Endothelial cell of umbilical vein (primary cell): Measurements from ENCODE around the gene KRT10. TPM values are rescaled to one million over a fixed set of nuclear protein-coding genes. Genes with fewer than 3 reads are reported as not detected.
"Not testable (repeated sequence)": the region's sequence is repeated elsewhere in the genome, so short reads cannot be mapped to it uniquely, and the experiment has no call there.

Experiments used
- BruUV-seq: library from RNA; stranded (reverse); fragments of 400-500 nt; replicated peaks from 2 replicates; lab custom pipeline; 2021; lab: Mats Ljungman, UMichigan
- CTCF ChIA-PET: fragments of 300-600, 350-600 bp; sonication (Branson Sonifier 250); formaldehyde crosslinking; loops from one replicate; lab custom pipeline; 2021; ENCODE audit warnings: antibody characterized with exemption, inconsistent platforms; lab: Charles Lee
- POLR2A ChIA-PET: fragments of 300-600, 350-600 bp; sonication (Branson Sonifier 250); formaldehyde crosslinking; loops from one replicate; lab custom pipeline; 2021; ENCODE audit warnings: antibody characterized with exemption, inconsistent platforms; lab: Charles Lee
- DNase-seq: peaks from one replicate; pipeline ENCODE4 v3.0.0-alpha.2; 2011; ENCODE audit warnings: low read depth, low spot score
- FAIRE-seq: peaks from 2 replicates; lab custom pipeline; 2011; peaks lifted over from hg19 to GRCh38; lab: Jason Lieb, UNC
- H2AFZ ChIP-seq: 2 replicates; pipeline ENCODE4 v1.6.0; 2012; ENCODE audit warnings: low read depth, low read length, control low read depth, inconsistent platforms
- H3K27ac ChIP-seq: 2 replicates; pipeline ENCODE4 v1.5.1; 2011; ENCODE audit warnings: low read depth, mild to moderate bottlenecking, control low read depth, low read length, moderate library complexity; ENCODE audit not compliant: insufficient read depth
- H3K27me3 ChIP-seq, 2 experiments: 2 replicates each; pipeline versions ENCODE4 v1.6.0 to v1.6.1; 2011; ENCODE audit warnings: low read length in 2 of 2, mixed read lengths in 1 of 2; ENCODE audit not compliant: control insufficient read depth in 2 of 2, insufficient read depth in 2 of 2
- H3K36me3 ChIP-seq, 2 experiments: 2 replicates in 1 of 2; 3 replicates in 1 of 2; pipeline ENCODE4 v1.5.1; 2011; ENCODE audit warnings: low read length in 2 of 2, mild to moderate bottlenecking in 1 of 2, moderate library complexity in 1 of 2; ENCODE audit not compliant: control insufficient read depth in 2 of 2, insufficient read depth in 2 of 2; ENCODE audit errors: extremely low read depth in 1 of 2
- H3K4me1 ChIP-seq: 3 replicates; pipeline ENCODE4 v1.5.1; 2011; ENCODE audit warnings: mild to moderate bottlenecking, low read length; ENCODE audit not compliant: control insufficient read depth, insufficient read depth; ENCODE audit errors: extremely low read depth
- H3K4me2 ChIP-seq: 2 replicates; pipeline ENCODE4 v1.6.1; 2011; ENCODE audit warnings: low read length, control low read depth, mixed read lengths; ENCODE audit not compliant: insufficient read depth
- H3K4me3 ChIP-seq, 3 experiments: fragments of 200-600 bp in 1 of 3; sonication (generic), shearing (Covaris generic) in 1 of 3; replicated peaks in 1 of 3; 2 replicates each; pipeline ENCODE4 v1.5.1; 2011 to 2016; ENCODE audit warnings: control low read depth in 3 of 3, low read length in 3 of 3, mild to moderate bottlenecking in 2 of 3, inconsistent platforms in 1 of 3, low read depth in 1 of 3, moderate library complexity in 1 of 3; ENCODE audit not compliant: insufficient read depth in 1 of 3
- H3K79me2 ChIP-seq: 2 replicates; pipeline ENCODE4 v1.6.0; 2012; ENCODE audit warnings: low read length, inconsistent platforms; ENCODE audit not compliant: control insufficient read depth, insufficient read depth
- H3K9ac ChIP-seq: replicated peaks from 2 replicates; pipeline ENCODE3; 2011; ENCODE audit warnings: low read length, control low read depth; ENCODE audit not compliant: insufficient read depth; ENCODE audit errors: extremely low read depth
- H3K9me1 ChIP-seq: replicated peaks from 3 replicates; pipeline ENCODE4 v1.6.0; 2011; ENCODE audit warnings: mild to moderate bottlenecking, low read length; ENCODE audit not compliant: control insufficient read depth, insufficient read depth; ENCODE audit errors: extremely low read depth
- H3K9me3 ChIP-seq: replicated peaks from 2 replicates; pipeline ENCODE4 v1.5.1; 2012; ENCODE audit warnings: low read length, inconsistent platforms; ENCODE audit not compliant: control insufficient read depth, insufficient read depth
- H4K20me1 ChIP-seq: replicated peaks from 2 replicates; pipeline ENCODE3; 2011; ENCODE audit warnings: mild to moderate bottlenecking, low read length; ENCODE audit not compliant: control insufficient read depth, insufficient read depth; ENCODE audit errors: extremely low read depth
- CTCF ChIP-seq, 2 donors: IDR thresholded peaks; 1 replicate in 1 of 2; 2 replicates in 1 of 2; pipeline ENCODE4 v1.5.1; 2011; ENCODE audit warnings: low read length in 2 of 2, mild to moderate bottlenecking in 2 of 2, moderate library complexity in 2 of 2, control low read depth in 1 of 2, inconsistent platforms in 1 of 2, low read depth in 1 of 2; ENCODE audit not compliant: insufficient read depth in 1 of 2; ENCODE audit errors: extremely low read depth in 1 of 2
- EZH2 ChIP-seq: IDR thresholded peaks from 2 replicates; pipeline ENCODE4 v1.6.1; 2012; ENCODE audit warnings: borderline replicate concordance, low read depth, mild to moderate bottlenecking, moderate library complexity, low read length, inconsistent platforms; ENCODE audit not compliant: severe bottlenecking
- FOS ChIP-seq: IDR thresholded peaks from 2 replicates; pipeline ENCODE4 v1.6.1; 2011; ENCODE audit warnings: mild to moderate bottlenecking, low read length, moderate library complexity, borderline replicate concordance; ENCODE audit not compliant: insufficient read depth
- GATA2 ChIP-seq: IDR thresholded peaks from 2 replicates; pipeline ENCODE4 v1.7.0; 2011; ENCODE audit warnings: low read depth, mild to moderate bottlenecking, moderate library complexity, mixed read lengths, low read length; ENCODE audit not compliant: insufficient read length, insufficient read depth
- JUN ChIP-seq: IDR thresholded peaks from 2 replicates; pipeline ENCODE4 v1.6.1; 2011; ENCODE audit warnings: borderline replicate concordance, low read depth; ENCODE audit not compliant: insufficient read length, insufficient read depth
- MAX ChIP-seq: IDR thresholded peaks from 2 replicates; pipeline ENCODE4 v1.6.1; 2011; ENCODE audit not compliant: insufficient read depth, insufficient read length
- MYC ChIP-seq: IDR thresholded peaks from one replicate; pipeline ENCODE4 v1.6.1; 2011; ENCODE audit warnings: mild to moderate bottlenecking, low read depth, low read length
- POLR2A ChIP-seq: IDR thresholded peaks from 2 replicates; pipeline ENCODE4 v1.6.1; 2012; ENCODE audit warnings: low read depth, mild to moderate bottlenecking, control low read depth, low read length
- POLR2AphosphoS5 ChIP-seq: IDR thresholded peaks from 2 replicates; pipeline ENCODE4 v1.6.1; 2012; ENCODE audit warnings: low read depth, mild to moderate bottlenecking, control low read depth, low read length, moderate library complexity; ENCODE audit not compliant: insufficient read depth
- dilution Hi-C: fragments of 300-500 bp; cut with MboI; formaldehyde crosslinking; loops from one replicate; pipeline ENCODE4 v1.15.0; 2019; ENCODE audit warnings: low sequenced_read_pairs; ENCODE audit not compliant: extremely low pct_ligation_motif_present
- intact Hi-C: fragments of 100-400 bp; cut with micrococcal nuclease; formaldehyde crosslinking; loops from one replicate; pipeline ENCODE4 v1.10.0; 2022
- polyA plus RNA-seq, 4 experiments: library from polyadenylated mRNA; depleted of rRNA in 3 of 4; stranded (reverse) in 3 of 4; unstranded in 1 of 4; fragments of >200 nt; gene quantifications; 2 replicates each; pipeline versions ENCODE4 v1.2.1 to v1.2.3, GENCODE V29; 2011 to 2012; ENCODE audit warnings: missing spikeins in 1 of 4
- total RNA-seq: library from RNA; stranded (reverse); gene quantifications from 2 replicates; pipeline ENCODE4 v1.2.3, GENCODE V29; 2021

Gene KRT10
- total and polyA plus RNA-seq, 2 donors (not counting 3 experiments of a cell fraction or from before 2014, with no cell fraction given): 5.1 to 55.6 TPM

- DNase-seq (no peak), FAIRE-seq (no peak)
- H2AFZ ChIP-seq: no peak overlapping the region
- no TSS peak for BruUV-seq
- no peaks in the 10 kb centered on the region for H3K9me1 ChIP-seq
- POLR2A ChIA-PET: no interaction called here
- CTCF ChIA-PET: interaction anchor here (1.0 to 1.4 kb wide), 3 partner anchors 12 to 848 kb away, joined by 3 to 6 read pairs (median 5); no protein-coding TSS in a partner anchor
- H4K20me1 ChIP-seq: no peaks in the 10 kb centered on the region
- dilution Hi-C loops: no loop called here
- intact Hi-C loops: loop anchor here (5.0 kb wide), 1 partner anchor 852 kb away; no protein-coding TSS in a partner anchor
- no peak overlapping the region for H3K9ac ChIP-seq
- no peaks in the 10 kb centered on the region for H3K9me3 ChIP-seq
- H3K27me3 ChIP-seq: peaks cover 2 to 4% of the 10 kb centered on the region in 2 experiments
- H3K4me3 ChIP-seq: no peak overlapping the region
- TF ChIP-seq MYC: no peak
- TF ChIP-seq FOS: no peak
- no peak for TF ChIP-seq JUN
- no peak for TF ChIP-seq CTCF (IDR thresholded peaks at IDR 0.05; ENCODE audit: extremely low read depth in 1 of 2, insufficient read depth in 1 of 2, low read depth in 1 of 2, low read length in 2 of 2)
- no peak for TF ChIP-seq MAX
- no peak for TF ChIP-seq GATA2
- TF ChIP-seq POLR2A: no peak
- TF ChIP-seq EZH2: no peak
- TF ChIP-seq POLR2AphosphoS5: no peak
- H3K27ac ChIP-seq: no peak overlapping the region
- no peak overlapping the region for H3K4me2 ChIP-seq
- H3K79me2 ChIP-seq: no peaks in the 10 kb centered on the region
- peaks cover 9% of the 10 kb centered on the region for H3K4me1 ChIP-seq
- peaks cover 0 to 2% of the 10 kb centered on the region in 2 experiments for H3K36me3 ChIP-seq
Observed at GRCh38 chr17:40815381-40815780, 7.0 kb downstream of the KRT10 start.

- FAIRE-seq, H3K79me2 ChIP-seq: not testable (repeated sequence)
Observed at GRCh38 chr17:40814657-40815056, 7.8 kb downstream of the KRT10 start.

More at GRCh38 chr17:40814657-40815056, 7.8 kb downstream of the KRT10 start:
- H2AFZ ChIP-seq, CTCF ChIA-PET, H3K9me1 ChIP-seq, DNase-seq, BruUV-seq, H3K27ac ChIP-seq, dilution Hi-C loops, H3K9me3 ChIP-seq, H4K20me1 ChIP-seq, H3K36me3 ChIP-seq, H3K9ac ChIP-seq, POLR2A ChIA-PET, H3K4me3 ChIP-seq, H3K27me3 ChIP-seq, H3K4me2 ChIP-seq: not testable (repeated sequence)
- intact Hi-C loops: loop anchor here (5.0 kb wide), 1 partner anchor 853 kb away; no protein-coding TSS in a partner anchor
- peaks cover 16% of the 10 kb centered on the region for H3K4me1 ChIP-seq
